NCI-H524 treated with DMSO at 0.1 percent for 48 hours (cell line): Measurements from ENCODE around the gene HDHD2.

ENCODE experiments used
- DNase-seq: peaks from one replicate; lab custom pipeline; 2025; lab: John Stamatoyannopoulos, UW

Gene HDHD2

DNA sequence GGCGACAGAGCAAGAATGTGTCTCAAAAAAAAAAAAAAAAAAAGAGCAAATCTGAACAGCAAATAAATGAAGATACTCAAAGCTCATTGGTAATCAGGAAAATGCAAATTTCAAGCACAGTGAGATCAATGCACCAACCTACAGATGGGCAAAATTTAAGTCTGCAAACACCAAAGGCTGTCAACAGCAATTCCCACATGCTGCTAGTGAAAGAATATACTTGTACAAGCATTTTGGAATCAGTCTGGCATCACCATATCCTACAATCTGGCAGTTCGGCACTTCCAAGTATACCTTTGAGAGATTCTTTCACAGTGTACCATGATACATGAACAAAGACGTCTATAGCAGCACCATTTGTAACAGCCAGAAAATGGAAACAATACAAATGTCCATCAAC is 4.1 kb downstream of the HDHD2 start:
- DNase-seq = no peak

DNA sequence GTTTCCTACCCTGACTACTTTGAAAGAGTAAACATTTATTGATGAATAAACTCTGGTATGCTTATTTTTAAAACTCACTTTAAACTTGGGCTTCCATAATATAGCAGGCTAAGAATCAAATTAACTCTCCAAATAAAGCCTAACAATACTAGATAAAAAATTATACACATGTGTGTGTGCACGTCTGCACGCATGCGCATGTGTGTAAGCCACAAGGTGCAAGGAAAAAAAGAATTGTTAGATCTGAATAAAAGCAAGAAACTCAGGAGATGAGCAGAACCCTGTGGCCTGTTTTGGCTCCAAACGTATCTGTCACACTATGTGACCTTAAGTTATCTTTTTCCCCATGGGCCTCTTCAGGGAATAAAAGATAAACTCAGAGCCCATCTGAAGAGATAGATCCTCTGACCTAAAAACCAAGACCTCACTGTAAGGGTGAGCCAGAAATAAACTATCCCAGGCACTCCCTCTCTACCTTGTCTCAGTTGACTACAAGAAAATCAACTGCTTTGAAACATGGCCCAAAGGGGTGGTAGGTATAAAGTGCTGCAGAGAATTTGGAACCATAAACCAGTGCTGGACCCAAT is 6.3 kb downstream of the HDHD2 start:
- DNase-seq = no peak

DNA sequence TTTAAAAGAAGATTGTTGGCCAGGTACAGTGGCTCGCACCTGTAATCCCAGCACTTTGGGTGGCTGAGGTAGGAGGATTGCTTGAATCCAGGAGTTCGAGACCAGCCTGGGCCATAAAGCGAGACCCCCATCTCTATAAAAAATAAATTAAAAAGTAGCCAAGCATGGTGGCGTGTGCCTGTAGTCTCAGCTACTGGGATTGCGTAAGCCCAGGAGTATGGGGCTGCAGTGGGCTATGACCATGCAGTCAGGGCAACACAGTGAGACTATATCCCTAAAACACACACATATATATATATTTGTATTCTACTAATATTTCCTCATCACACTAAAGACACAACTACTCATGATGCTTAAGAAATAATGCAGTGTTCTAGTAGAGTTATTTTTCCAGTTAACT is 7.1 kb downstream of the HDHD2 start:
- no peak for DNase-seq

DNA sequence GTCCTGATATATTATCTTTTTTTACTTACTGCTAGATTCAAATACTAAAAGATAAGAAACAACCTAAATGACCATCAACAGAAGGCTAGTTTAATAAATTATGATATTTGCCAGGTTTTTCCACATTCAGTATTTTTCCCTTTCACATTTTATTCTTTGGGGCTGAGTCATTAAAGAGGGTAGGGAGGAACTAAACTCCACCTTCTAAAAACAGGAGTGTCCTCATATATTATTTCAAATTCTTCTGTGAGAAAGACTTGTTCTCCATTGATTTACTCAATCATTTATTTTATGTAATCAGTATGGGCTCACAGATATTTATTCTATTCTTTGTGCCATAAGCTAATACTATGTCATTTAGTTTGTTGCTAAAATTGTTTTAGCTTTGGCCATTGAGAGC is 9.0 kb downstream of the HDHD2 start:
- no peak for DNase-seq

DNA sequence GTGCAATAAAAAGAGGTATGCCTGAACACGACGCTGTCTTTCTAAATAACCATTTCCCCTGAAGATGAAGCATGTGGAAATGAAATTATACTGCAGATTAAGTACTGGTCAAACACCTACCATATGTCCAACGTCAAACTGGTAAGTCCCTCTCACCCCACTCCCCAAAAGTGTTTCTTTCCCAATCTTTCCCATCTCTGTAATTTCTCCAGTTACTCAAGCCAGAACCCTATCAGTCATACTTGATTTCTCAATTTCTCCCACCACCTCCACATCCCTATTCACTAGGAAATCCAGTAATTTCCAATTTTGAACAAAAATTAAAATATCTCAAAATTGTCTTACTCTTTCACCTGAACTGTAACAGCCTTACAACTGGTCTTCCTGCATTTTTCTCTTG is 29.2 kb downstream of the HDHD2 start:
- no peak for DNase-seq

DNA sequence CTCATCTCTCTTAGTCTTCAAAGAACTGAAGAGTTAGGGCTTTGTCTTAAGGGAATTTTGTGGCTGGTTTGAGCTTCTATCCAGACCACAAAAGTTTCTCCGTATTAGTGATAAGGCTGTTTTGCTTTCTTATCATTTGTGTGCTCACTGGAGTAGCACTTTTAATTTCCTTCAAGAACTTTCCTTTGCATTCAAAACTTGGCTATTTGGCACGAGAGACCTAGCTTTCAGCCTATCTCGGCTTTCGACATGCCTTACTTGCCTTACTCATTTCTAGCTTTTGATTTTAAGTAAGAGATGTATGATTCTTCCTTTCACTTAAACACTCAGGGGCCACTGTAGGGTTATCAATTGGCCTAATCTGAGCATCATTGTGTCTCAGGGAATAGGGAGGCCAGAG is 29.9 kb downstream of the HDHD2 start:
- no peak for DNase-seq

DNA sequence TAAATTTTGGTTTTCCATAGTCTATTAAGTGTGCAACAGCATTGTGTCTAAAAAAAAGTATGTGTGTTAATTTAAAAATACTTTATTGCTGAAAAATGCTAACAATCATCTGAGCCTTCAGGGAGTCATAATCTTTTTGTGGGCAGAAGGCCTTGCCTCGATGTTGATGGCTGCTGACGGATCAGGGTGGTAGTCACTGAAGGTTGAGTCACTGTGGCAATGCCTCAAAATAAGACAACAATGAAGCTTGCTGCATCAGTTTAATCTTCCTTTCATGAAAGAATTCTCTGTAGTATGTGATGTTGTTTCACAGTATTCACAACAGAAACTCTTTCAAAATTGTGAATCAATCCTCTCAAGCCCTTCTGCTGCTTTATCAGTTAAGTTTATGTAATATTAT is 31.3 kb downstream of the HDHD2 start:
- DNase-seq = no peak

DNA sequence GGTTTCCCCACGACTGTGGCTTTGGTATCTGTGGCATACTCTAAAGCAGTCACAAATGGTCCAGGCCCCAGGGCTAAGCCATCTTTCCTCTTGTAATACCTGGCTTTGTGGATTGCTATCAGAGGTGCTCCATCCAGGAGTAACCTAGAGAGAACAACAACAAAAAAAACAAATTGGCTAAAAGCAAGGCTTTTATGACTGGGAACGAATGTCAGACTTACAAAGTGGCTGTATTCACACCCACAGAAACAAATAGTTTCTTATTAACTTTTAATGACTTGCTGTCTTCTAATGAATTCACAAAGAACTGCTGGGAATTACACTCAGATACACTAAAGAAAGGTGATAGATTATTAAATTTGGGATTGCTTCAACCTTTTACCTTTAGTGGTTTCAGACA is 35.1 kb downstream of the HDHD2 start:
- DNase-seq = no peak

DNA sequence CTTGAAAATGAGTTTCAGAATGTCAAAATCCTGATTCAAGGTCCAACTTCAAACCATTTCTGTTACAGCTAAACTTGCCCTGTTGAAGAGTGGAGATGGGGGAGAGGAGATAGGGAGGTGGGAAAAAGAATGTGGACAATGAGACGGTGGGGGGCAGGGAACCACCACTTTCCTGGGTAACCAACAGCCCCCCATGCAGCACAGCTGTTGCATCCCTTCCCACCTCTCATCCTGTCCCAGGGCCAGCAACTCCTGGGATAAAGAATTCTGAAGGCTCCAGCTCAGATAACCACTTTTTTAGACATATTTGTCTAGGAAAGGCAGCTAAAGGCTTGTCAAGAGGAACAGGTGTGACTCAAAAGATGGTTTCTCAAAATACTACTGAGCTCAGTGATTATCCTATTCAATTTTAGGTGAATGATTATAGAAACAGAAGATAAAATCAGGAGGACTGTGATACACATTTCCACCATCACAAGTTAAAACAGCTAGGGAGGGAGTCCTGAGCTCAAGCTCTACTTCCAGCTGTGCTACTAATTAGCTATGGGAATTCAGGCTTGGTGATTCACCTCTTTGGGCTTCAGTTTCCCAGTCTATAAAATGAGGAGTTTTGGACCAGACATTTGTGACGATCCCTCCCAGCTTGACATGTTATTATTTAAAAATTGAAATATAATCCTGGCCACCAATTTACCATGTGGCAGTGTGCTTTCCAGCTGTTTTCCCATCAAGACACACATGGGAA is 36.3 kb downstream of the HDHD2 start:
- DNase-seq = no peak

DNA sequence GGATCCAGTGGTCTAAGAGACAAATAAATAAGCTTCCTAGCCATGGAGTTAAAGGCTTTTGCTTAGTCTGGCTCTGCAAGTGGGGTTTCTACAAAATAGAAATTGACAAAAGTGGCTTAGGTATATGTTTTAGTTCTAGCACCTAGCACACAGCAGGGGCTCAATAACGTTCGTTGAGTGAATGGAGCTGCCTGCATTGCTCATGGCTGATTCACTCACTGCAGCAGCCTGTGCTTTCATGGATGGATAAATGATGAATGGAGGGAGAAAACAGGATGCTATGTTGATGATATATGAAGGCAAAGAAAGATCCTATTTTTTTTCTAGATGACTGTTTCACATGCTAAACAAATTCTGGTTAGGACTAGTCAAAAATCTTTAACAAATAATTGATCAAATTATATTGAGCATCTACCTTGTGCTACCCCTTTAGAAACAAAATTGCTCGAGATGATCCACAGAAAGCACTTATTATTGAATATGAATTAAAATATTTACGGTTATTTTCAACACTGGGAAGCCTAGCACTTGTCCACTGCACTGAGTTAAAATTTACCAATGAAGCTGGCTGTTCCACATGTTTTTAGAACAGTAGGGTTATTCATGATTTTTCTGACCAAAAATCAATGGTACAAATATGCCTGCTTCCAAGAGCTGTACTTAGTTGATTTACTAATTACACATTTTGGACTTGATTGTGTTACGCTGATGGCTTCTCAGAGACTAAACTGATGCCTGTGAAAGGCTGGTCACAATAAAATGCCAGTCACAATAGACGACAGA is 39.6 kb downstream of the HDHD2 start:
- DNase-seq = no peak

DNA sequence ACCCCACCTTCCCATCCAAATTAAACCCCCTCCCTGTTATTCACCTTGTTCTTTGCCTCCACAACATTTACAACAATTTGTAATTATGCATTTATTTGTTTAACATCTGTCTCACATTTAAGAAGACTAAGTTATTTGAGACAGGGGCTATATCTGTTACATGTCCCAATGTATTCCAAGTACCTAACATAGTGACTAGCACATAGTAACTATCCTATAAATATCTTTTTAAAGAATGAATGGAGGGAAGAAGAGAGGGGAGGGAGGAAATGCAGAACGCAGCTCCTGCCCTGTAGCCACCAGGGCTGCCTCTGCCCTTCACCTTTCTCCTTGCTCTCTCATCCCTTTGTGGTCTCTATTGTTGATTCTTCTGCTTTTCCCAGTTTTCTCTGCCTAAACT is 40.6 kb downstream of the HDHD2 start:
- no peak for DNase-seq

DNA sequence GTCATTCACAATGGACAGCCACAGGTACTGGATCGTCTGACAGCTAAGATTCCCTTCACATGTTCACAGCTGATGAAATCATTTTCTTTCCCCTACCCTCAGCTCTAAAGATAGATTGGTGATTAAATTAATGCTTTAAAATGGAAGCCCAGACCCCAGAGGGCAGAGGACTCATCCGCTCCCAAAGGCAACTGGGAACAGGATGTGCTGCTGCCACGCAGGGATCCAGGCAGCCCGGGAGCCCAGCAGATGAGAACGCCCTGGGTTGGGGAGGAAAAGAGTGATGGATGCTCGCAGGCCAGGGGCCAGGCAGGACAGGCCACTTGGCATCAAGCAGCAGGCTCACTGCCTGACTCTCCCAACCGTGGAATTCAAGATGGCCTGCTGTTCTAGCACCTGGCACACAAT is 41.3 kb downstream of the HDHD2 start:
- DNase-seq = no peak

DNA sequence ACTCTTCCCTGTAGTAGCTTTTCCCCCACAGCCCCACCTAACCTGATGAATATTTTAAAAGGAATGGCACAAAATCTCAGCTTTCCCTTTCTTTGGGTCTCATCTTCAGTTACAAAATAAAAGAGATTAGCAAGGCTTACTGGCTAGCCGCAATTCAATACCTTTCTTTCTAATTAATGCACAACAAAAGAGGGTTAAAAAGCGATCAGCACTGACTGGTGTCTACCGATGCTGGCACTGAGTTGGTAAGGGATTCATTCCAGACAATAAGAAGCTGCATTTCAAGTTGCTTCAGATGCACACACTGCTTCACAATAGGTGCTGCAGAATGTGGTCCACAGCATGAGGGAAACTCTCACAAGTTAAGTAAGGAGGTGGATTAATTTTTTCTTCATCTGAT is 41.9 kb downstream of the HDHD2 start:
- DNase-seq = no peak

DNA sequence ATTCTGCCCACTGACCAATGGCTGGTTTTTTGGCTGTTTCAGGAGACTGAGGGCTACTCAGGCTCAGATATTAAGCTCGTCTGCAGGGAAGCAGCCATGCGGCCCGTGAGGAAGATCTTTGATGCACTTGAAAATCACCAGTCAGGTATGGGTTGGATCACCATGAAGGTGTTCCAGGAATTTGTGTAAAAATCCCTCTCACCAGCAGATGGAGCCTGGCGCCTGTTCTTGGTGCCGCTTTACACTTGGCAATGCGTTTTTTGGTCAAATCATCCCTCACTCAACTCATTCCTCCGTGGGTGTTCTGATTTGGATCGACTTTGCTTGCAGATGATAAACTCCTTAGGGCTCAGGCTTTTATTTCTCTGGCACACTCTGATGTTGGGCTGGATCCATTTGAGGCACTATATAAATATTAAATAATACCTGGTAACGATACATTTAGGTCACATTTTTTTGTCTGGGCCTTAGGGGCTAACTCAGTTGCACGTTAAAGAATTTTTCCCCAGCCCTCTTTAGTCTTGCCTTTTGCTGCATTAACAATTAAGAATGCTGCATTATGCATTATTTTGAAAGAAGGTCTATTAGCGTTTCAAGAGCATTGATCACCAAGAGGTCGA is 50.0 kb downstream of the HDHD2 start:
- DNase-seq = no peak

DNA sequence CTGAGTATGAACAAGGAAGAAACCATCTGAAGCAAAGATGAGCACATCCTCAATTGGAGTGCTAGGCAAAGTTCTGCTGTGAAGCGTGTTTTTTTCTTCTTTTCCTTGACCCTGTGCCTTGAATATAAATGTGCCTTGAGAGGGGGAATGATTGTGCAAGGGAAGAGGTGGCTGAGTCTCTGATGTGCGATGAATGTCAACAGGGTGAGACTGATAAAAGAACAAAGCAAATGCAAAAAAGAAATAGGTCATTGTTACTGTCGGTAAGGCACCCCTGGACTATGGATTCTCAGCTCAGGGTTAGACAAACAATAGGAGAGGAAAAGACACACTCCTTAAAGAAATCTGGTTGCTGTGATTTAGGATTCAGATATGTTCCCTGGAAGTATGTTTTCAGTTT is 54.5 kb downstream of the HDHD2 start:
- DNase-seq = no peak

DNA sequence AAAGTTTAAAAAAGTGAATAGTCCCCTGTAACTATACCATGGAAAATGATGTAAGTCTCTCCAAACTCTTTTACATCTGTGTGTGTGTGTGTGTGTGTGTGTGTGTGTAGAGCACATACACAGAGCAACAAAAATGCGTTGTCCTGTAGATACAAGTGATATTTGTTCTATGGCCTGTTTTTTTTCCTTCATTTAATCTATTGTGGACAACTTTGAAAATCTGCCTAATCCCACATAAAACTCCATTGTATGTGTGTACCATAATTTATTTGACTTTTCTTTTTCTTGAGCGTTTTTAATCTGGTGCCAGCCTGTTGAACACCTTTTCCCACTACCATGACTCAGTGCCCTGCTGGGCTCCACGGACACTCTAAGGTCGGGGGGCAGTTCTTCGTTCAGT is 62.6 kb downstream of the HDHD2 start:
- DNase-seq = no peak

DNA sequence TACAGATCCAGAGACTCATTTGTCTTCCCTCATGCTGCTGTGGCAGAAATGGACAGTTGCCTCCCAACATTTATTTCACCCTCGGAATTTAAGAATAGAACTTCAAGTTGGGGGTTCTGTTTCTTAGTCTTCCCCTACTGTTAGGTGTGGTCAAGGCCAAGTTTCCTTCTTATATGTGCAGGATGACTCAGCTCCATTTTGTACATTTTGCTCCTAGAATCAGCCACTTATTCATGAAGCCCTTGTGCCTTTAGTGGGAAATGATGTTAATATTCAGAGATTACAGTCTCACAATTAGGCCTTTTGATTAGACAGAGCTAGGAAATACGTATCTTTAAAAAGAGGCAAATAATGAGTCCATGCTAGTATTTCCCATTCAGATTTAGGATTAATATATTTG is 68.7 kb downstream of the HDHD2 start:
- DNase-seq = no peak

DNA sequence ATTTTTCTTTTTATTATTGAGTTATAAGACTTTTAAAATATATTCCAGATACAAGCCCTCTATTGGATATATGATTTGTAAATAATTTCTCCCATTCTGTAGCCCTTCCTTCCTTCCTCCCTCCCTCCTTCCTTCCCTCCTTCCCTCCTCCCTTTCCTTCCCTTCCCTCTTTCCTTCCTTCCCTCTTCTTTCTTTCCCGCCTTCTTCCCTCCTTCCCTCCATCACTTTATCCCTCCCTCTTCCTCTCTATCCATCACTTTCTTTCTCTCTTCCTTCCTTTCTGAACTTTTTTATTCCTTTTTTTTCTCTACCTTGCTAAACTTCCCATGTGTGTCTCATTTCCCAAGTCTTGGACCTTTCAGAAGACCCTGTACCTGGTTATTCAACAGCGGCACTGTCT is 69.4 kb downstream of the HDHD2 start:
- DNase-seq = no peak

DNA sequence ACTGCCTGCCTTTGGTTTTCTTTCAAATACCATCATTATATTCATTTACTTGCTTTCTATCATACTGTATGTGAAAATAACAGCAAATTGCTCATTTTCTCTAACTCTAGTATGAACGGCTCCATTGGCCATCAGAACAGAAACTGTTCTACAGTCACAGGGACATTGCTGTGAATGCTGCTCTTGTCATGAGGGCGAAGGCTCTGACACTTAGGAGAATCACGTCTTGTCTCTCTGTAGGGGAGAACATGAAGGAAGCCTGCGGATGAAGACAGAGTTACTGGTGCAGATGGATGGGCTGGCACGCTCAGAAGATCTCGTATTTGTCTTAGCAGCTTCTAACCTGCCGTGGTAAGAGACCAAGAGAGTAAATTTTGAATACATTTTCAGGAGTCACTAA is 73.2 kb downstream of the HDHD2 start:
- no peak for DNase-seq

DNA sequence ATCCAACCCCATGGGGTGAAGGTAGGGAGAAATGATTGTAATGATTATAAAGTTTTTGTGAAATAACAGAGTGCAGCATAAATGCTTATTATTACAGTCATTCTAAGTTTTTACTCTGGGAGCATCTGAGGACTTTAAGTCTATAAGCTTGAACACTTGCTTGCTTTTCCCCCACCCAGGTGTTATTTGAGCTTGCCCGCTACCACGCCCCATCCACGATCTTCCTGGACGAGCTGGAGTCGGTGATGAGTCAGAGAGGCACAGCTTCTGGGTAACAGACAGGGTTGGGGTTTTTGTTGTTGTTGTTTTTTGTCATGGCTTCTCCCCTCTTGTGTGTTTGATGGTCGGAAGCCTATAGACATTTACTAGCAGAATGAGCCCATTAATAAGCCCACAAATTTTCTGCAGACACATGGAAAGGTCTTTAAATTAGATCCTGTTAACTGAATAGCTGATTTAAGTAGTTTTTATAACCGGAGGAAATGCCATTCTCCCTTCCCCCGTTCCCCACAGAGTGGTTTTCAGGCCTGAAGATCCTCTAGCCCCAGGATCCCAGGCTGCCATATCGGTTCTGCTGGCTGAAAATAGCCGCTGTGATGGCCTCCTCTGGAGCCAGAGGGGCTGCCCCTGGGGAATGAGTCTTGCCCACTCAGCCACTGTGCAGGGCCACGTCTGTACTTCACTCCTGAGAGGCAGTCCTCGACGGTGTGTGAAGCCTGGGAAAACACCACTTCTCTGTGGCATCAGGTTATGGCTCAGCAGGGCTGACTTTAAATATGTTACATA is 75.0 kb downstream of the HDHD2 start:
- DNase-seq = no peak

DNA sequence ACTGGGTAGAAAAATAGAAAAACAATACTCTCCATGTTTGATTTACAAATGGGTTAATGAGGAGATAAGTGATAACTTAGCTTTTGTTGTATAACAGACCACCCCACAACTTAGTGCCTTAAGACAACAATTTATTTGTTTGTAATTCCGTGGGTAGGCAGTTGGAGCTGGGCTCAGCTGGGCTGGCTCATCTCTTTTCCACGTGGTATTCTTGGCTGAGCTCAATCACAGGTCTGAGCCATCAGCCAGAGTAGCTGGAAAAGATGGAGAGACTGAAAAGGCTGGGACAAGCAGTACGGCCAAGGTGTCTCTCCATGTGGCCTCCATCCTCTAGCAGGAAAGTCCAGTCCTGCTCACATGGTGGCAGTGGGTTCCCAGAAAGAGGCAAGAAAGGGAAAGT is 82.7 kb downstream of the HDHD2 start:
- DNase-seq = no peak

DNA sequence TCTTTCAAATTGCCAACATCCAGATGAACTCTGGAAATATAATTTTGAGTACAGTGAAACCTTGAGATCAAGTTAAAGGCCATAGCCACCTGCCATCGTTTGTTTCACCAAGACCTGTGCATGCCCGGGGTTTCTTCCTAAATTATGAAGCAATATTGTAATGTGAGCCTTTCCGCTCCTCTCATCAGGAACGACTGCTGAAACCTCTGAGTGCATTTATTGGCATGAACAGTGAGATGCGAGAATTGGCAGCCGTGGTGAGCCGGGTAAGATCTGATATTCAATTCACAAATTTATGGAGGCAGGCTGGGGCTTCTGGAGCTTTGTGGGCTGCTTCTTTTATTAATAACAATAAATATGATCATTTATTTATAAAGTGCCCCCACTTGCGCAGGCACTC is 87.2 kb downstream of the HDHD2 start:
- DNase-seq = no peak
